NCI-H2196 treated with DMSO at 0.1 percent for 48 hours (cell line): ENCODE results near the gene UBE2K.
"Not testable (repeated sequence)": the region's sequence is repeated elsewhere in the genome, so short reads cannot be mapped to it uniquely, and the experiment has no call there.

Source experiments
- DNase-seq: peaks from one replicate; lab custom pipeline; 2025; ENCODE audit not compliant: unreplicated experiment; lab: John Stamatoyannopoulos, UW

Gene UBE2K

DNA sequence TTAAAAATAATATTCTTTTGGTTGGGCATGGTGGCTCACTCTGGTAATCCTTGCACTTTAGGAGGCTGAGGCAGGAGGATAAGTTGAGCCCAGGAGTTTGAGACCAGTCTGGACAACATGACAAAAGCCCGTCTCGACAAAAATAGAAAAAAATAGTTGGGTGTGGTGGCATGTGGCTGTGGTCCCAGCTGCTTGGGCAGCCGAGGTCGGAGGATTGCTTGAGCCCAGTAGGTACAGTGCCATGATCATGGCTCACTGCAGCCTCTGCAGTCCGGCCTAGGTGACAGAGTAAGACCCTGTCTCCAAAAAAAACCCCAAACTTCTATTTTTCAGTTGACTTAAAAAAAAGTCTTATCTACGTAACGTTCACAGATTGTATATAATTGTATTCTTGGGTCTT, 23.9 kb downstream of the UBE2K start:
- no peak for DNase-seq

DNA sequence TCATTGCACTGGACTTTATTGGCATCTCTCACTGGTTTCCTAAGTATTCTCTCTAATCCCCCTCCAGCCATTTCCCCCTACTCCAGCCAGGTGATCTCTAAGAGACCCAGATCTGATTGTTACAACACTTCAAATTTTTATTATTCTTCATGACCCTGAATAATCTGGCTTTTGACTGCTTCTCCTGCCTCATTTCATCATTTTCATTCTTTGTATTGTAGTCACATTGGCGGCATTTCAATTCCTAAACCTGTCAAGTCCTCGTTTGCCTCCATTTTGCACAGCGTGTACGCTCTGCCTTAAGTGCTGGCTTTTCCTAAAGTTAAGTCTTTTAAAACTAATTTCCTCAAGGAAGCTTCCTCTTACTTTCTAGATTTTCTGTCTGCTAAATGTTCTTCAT, 31.6 kb downstream of the UBE2K start:
- no peak for DNase-seq

DNA sequence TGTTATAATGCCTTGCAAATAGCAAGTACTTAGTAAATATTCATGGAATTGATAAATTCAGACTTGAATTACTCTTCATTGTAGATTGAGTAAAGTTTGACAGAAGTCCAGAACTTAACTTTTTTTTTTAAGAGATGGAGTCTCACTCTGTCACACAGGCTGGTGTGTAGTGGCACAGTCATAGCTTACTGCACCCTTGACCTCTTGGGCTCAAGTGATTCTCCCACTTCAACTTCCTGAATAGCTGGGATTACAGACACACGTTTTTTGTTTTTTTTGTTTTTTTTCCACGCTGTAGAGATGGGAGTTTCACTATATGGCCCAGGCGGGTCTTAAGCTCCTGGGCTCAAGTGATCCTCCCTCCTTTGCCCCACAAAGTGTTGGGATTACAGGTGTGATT, 32.1 kb downstream of the UBE2K start:
- DNase-seq = no peak

DNA sequence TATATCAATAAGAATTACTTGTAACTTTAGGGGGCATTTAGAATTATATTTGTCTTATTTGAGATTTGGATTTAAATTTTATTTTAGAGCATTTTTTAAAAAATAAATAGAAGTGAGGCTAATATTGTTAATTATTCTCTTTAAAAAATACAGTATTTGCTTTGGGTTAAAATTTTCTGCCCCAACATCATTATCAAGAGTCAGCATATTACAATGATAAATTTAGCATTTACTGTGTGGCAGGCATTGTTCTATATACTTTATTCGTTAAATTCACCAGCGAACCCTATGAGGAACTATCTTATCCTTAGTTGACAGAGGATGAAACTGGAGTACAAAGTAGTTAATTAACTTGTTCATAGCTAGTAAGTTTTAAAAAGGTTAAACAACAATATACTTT, 34.0 kb downstream of the UBE2K start:
- no peak for DNase-seq

DNA sequence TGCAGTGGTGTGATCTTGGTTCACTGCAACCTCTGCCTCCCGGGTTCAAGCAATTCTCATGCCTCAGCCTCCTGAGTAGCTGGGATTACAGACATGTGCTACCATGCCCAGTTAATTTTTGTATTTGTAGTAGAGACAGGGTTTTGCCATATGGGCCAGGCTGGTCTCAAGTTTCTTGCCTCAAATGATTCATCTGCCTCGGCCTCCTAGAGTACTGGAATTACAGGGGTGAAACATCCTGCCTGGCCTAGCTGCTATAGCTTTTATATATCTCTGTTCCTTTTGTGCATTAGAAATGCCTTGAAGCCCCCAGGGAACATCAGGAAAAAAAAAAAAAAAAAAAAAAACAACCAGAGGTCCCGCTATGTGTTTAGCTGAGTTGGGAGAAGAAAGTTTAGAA, 34.8 kb downstream of the UBE2K start:
- no peak for DNase-seq

DNA sequence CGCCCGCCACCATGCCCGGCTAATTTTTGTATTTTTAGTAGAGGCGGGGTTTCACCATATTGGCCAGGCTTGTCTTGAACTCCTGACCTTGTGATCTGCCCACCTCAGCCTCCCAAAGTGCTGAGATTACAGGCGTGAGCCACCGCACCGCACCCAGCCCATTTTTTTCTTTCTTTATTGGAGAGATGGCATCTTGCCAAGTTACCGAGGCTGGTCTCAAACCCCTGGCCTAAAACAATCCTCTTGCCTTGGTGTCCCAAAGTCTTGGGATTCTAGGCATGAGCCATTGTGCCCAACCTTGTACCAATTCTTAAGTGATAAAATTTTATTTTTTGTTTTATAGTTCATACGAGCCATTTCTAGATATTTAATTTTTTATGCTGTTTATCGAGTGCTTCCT, 41.7 kb downstream of the UBE2K start:
- not testable (repeated sequence) for DNase-seq

DNA sequence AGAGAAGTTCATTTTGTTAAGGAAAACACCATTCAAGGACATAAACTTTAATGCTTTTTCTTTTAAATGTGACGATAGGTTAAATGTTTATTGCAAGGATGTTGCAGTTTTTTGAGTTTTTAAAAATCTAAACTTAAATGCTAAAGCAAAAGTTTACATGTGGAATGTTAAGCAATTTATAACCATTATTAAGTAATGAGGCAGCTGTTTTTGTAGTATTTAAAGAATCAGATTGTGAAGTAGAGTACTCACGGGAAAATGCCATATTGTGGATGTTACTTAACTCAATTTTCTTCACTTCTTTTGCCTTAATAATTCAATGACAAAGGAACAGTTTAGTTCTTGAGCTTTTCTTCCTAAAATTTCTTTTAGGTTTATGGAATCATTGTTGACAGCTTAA, 43.5 kb downstream of the UBE2K start:
- no peak for DNase-seq

DNA sequence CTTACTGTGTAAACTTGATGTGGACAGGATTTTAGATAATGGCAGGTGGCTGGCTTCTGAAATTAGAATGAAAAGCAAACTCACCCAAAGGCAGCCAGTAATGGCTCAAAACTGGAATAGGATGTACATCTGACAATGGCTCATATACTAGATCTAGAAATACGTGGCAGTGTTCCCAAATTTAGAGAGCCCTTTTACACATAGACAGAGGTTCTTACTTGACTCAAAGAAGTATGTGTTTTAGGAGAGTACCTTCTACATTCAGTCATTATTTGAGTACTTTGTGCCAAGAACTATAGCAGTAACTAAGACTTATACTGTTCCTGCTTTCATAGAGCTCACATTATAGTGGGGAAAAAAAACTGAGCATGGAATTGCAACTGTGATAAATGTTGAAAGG, 48.0 kb downstream of the UBE2K start:
- no peak for DNase-seq

DNA sequence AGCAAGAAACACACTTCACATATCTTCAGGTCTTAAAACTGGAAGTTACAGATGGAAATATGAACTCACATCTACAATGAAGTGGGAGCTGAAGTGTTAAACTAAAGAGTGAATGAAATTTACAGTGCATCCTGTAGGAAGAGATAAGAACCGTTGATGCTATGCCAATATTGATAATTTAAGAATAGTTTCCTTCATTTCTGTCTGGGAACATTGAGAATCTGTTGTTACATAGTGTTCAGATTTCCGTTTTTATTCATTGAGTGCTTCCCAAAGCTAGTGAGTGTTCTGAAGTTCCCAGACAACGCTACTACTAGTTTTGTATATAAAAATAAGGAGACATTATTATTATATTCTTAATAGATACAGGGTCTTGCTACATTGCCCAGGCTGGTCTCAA, 52.3 kb downstream of the UBE2K start:
- DNase-seq = no peak

DNA sequence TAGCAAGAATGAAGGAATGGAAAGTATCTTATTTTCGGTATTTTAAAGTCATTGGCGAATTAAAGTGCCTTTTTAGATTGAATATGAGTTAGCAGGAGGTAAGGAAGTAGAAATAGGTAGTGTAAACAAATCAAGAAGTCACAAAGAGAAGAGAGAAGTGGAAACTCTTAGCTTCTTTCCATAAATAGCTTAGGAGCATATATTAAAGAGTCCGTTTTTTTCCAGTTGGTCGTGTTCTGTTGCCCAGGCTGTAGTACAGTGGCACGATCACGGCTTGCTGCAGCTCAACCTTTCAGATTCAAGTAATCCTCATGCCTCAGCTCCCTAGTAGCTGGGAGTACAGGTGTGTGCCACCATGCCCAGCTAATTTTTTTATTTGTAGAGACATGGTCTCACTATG, 56.4 kb downstream of the UBE2K start:
- DNase-seq = no peak

DNA sequence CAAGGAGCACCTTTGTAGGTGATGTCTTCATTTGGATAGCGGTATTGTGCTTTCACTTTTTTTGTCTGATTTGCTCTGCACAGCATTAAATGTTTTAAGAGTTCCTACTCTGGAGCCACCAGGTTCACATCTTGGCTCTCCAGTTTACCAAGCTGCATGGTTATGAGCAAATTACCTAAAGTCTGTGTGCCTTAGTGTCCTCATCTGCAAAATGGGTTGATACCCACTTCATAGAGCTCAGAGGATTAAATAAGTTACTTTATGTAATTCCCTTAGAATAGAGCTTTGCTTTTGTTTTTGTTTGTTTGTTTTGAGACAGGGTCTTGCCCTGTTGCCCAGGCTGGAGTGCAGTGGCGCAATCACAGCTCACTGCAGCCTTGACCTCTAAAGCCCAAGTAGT, 58.2 kb downstream of the UBE2K start:
- no peak for DNase-seq

DNA sequence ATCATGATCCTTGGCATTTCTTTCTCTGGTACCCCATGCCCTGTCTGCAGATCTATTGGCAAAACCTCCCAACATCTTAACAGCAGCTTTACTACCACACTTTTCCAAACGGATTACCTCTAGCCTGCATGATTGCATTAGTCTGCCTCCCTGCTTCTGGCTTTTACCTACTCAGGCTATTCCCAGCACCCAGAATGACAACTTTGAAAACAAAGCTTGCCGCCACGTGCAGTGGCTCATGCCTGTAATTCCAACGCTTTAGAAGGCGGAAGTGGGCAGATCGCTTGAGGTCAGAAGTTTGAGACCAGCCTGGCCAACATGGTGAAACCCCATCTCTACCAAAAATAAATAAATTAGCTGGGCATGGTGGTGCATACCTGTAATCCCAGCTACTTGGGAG, 60.2 kb downstream of the UBE2K start:
- no peak for DNase-seq

DNA sequence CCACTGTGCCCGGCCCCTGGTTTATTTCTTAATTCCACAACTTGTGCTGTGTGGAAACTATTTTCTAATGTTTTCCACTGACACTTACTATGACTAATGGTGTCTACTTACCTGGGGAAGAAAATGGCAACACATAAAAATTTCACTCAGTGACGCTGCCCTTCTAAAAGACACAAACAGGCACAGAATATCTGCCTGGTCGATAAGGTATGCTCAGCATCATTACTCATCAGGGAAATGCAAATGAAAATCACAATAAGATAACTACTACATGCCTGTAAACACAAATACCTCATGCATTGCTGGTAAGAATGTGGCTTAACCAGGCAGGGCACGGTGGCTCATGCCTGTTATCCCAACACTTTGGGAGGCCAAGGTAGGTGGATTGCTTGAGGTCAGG, 61.6 kb downstream of the UBE2K start:
- no peak for DNase-seq

DNA sequence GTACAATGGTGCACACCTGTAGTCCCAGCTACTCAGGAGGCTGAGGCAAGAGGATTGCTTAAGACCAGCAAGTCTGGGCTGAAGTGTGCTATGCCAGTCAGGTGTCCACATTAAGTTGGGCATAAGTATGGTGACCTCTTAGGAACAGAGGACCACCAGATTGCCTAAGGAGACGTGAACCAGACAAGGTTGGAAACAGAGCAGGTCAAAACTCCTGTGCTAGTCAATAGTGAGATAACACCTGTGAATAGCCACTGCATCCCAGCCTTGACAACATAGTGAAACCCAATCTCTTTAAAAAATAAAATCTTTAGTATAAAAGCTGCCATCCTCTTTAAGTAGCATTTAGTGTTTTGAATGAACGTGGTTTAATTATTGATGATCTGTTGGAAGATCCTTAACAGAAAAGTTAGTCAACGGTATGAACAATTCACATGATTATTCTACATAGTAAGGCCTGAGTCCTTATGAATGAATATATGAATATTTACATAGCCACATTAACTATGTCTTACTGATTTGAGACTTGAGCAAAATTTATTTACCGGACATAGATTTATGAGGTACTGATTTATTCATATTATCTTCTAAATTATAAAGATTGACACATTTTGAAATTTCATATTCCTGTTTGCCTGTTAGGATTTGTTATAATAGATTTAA, 63.2 kb downstream of the UBE2K start:
- no peak for DNase-seq

DNA sequence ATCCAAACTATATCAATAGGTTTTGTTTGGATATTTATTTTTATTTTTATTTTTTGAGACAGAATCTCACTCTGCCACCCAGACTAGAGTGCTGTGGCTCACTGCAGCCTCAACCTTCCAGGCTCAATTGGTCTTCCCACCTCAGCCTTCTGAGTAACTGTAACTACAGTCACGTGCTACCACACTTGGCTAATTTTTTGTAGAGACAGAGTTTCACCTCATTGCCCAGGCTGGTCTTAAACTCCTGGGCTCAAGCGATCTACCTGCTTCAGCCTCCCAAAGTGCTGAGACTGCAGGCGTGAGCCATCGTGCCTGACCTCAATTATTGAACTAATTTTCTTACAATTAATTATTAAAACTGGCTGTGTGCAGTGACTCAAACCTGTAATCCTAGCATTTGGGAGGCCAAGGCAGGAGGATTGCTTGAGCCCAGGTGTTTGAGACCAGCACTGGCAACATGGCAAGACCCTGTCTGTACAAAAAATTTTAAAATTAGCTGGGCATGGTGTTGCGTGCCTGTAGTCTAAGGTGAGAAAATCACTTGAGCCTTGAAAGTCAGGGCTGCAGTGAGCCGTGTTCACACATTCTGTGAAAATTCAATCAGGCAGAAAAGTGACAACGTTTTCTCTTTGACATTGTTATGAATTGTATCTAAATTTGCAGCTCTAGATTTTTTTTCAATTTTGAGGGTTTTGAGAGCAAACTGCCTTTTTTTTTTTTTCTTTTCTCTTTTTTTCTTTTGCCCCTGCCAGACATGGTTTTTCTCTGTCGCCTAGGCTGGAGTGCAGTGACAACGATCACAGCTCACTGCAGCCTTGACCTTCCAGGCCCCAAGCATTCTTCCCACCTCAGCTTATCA, 66.0 kb downstream of the UBE2K start:
- DNase-seq = no peak

DNA sequence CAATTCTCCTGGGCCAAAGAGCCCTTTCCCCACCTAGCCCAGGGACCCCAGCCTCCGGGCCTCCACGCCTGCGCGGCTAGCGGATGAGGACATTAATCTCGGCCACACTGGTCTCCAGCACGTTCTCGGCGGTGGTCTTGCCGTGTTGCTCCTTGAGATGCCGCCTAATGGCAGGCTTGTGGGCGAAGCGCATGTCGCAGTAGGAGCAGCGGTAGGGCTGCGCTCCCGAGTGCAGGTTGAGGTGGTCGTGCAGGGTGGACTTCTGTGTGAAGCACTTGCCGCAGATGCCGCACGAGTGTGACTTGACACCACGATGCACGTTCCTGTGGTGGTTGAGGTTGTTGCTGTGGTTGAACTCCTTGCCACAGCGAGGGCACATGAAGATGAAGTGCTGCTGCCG, 72.1 kb downstream of the UBE2K start:
- no peak for DNase-seq

DNA sequence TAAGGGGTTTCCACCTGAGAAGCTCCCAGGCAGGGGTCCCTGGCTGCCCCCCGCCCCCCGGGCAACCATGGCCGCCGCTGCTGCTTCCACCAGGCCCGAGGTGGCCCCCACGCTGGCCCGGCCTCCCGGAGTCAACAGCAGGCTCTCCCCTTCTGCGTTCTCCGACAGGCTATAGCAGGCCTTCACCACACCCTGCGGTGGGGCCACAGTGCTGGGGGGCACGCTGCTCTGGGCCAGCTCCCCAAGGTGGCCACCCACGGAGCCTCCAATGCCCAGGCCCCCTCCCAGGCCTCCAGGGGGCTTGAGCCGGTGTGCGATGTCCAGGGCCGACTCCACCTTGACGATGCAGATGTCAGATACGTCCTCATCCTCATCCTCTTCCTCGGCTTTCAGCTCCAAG, 72.5 kb downstream of the UBE2K start:
- no peak for DNase-seq

DNA sequence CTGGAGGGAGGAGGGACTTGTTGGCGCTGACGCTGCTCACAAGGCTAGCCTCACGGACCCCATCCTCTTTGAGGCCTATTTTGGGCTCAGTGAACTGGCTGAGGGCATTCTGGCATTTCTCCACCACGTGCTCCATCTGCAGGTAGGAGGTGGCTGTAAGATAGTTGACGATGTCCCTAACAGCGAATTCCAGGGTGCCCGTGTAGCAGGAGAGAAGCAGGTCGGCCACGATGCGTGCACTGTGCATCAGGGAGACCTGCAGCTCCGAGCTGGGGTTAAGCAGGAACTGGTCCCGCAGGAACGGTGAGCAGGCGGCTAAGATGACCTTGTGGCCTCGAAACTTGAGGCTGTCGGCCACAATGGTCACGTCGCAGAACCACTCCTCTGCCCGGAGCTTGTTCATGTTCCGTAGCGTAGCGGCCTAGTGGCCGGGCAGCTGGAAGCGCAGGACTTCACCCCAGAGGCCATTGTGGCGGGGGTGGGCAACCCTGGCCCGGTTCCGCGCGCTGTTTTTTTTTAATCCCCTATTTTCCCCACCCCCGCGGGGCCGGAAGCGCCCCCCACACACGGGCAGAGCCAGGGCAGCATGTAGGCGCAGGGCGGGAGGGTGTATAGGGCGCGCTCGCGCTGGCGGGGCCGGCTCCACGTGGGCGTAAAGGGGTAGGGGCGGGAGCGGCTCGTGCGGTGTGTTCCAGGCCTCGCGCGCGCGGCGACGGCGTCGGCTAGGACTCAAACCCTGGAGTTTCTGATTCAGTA, 73.2 kb downstream of the UBE2K start:
- DNase-seq = no peak

DNA sequence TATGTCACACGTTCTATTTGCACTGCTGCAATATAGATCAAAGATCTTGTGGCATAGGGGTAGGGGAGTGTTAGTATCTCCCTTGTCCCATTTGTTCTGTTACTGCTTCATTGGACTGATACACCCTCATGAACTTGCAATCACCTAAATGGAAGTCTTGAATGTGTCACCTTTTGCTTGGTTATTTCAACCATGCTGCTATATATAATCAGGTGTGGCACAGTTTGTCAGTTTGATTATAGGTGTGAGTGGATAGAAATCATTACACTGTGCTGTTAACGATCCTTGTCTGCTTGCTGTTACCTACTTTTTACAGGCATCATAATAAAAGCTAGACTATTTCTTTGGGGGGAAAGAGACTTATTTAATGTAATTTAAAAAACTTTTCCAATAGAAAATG, 84.1 kb downstream of the UBE2K start:
- not testable (repeated sequence) for DNase-seq

DNA sequence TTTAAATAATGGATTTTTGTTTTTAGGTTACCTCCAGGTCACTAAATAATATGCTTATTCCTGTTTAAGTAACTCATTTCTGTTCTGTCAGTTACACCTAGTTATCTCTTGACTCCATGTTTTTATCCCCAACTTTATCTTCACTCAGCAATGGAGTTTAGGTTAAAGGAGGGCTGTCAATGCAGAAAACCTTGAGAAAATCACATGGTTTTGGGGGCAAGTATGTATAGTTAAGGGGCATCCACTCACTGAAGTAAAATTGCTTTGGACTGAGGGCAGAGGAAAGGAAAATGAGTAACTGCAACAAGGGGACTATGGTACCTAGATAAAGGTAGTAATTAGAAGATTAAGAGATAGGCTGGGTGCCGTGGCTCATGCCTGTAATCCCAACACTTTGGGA, 87.1 kb downstream of the UBE2K start:
- DNase-seq = no peak

DNA sequence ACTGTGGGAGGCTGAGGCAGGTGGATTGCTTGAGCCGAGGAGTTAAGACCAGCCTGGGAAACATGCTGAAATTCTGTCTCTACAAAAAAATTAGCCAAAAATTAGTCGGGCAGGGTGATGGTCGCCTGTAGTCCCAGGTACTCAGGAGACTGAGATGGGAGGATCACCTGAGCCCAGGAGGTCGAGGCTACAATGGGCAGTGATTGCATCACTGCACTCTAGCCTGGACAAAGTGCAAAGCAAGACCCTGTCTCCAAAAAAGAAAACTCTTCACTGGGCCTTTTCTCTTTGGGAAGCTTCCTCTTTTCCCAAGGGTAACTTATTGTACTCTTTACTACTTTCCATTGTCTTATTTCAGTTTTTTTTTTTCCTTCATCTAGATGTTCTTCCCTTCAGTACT, 88.9 kb downstream of the UBE2K start:
- no peak for DNase-seq

DNA sequence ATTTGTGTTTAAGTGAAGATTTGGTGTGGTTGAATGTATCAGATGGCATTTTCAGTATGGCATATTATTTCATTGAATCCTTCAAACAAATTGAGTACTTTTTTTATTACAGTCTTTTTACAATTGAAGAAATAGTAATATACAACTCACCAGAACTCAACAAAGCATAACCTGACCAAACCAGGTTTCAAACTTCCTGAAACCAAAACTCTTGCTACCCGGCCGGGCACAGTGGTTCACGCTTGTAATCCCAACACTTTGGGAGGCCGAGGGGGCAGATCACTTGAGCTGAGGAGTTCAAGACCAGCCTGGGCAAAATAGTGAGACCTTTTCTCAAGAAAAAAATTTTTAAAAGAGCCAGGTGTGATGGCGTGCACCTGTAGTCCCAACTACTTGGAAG, 94.2 kb downstream of the UBE2K start:
- DNase-seq = no peak
